GM12872 (cell line): Measurements from ENCODE around the gene SELENOI.

Source experiments
- CTCF ChIP-seq: IDR thresholded peaks from 3 replicates; pipeline ENCODE4 v1.5.1; 2011; ENCODE audit warnings: low read depth, mild to moderate bottlenecking, low read length, moderate library complexity; ENCODE audit not compliant: insufficient read depth

Gene SELENOI

GRCh38 chr2:26411419-26411818 is 65.5 kb downstream of the SELENOI start:
- no peak for TF ChIP-seq CTCF

GRCh38 chr2:26412091-26412673 is 66.2 kb downstream of the SELENOI start:
- no peak for TF ChIP-seq CTCF

- TF ChIP-seq CTCF: no peak
Observed at GRCh38 chr2:26414311-26414710, 68.4 kb downstream of the SELENOI start.

- TF ChIP-seq CTCF: no peak
Observed at GRCh38 chr2:26421961-26422360, 76.0 kb downstream of the SELENOI start.

GRCh38 chr2:26422947-26423629 is 77.1 kb downstream of the SELENOI start:
- TF ChIP-seq CTCF: no peak

- TF ChIP-seq CTCF: no peak
Observed at GRCh38 chr2:26423750-26424149, 77.8 kb downstream of the SELENOI start.

GRCh38 chr2:26424221-26424620 is 78.3 kb downstream of the SELENOI start:
- TF ChIP-seq CTCF: no peak
